Panc1 (cell line): Measurements from ENCODE around the gene RNF220.

Experiments used
- CTCF ChIP-seq: fragments of 450-650 bp; IDR thresholded peaks from 2 replicates; pipeline ENCODE4 v1.5.1; 2017; ENCODE audit warnings: mild to moderate bottlenecking
- POLR2AphosphoS5 ChIP-seq: IDR thresholded peaks from 2 replicates; pipeline ENCODE4 v1.6.1; 2012; ENCODE audit warnings: mild to moderate bottlenecking, low read depth, low read length, moderate library complexity
- SIN3A ChIP-seq: IDR thresholded peaks from 2 replicates; pipeline ENCODE4 v1.6.1; 2012; ENCODE audit warnings: low read depth, mild to moderate bottlenecking, low read length, moderate library complexity, borderline replicate concordance; ENCODE audit not compliant: insufficient read depth

DNA sequence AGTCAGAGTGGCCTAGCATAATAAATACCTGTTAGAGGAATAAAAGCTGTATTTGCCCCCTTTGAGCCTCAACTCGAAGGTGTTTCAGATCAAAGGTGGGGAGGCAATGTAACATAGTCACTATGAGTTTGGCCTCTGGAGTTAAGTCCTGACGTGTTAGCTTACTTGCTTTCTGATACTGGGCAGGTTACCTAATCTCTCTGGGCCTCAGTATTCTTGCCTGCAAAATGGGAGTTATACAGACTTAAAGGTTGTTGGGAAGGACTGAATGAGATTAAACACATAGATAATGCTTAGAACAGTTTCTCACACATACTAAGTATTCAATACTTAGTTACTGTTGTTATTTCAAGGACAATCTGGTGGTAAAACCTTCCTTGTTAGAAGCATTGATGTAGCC, 15.5 kb downstream of the RNF220 start:
- TF ChIP-seq CTCF (no peak), POLR2AphosphoS5 (no peak), SIN3A (no peak)
